Measurements from ENCODE around the gene ALOX12.
A peak's percentile ranks its signal among the peaks of the same experiment; 100 is the strongest.

GRCh38 chr17:7021993-7022778 lies 26.3 kb downstream of the ALOX12 start:
- TF ChIP-seq CTCF (IDR thresholded peaks at IDR 0.05) (peak; percentile 74 to 93 (median 91)), POLR2A (IDR thresholded peaks at IDR 0.05) (peak in 1 of 2 donors; percentile 16)
